GM21367 (cell line): ENCODE results near the gene RPA1.
A peak's percentile ranks its signal among the peaks of the same experiment; 100 is the strongest.
"Not testable (repeated sequence)": the region's sequence is repeated elsewhere in the genome, so short reads cannot be mapped to it uniquely, and the experiment has no call there.

Experiments used
- ATAC-seq: cut with Tn5 transposase; IDR thresholded peaks from one replicate; pipeline ENCODE4 v1.9.1; 2021; ENCODE audit not compliant: unreplicated experiment

The RPA1 gene

GRCh38 chr17:1810450-1811103 lies 19.2 kb upstream of the RPA1 start:
- ATAC-seq, result no peak

DNA sequence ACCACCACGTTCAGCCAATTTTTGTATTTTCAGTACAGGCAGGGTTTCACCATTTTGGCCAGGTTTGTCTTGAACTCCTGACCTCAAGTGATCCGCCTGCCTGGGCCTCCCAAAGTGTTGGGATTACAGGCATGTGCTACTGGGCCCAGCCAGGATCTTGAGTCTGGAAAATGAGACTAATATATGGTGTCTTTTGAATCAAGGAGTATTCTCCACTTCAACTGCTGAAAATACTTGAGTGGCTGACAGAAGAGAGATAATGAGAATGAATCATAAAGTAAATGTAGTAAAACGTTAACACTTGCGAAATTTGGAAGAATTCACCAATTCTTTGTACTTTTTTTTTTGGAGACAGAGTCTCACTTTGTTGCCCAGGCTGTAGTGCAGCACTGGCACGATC lies 16.7 kb upstream of the RPA1 start:
- no peak for ATAC-seq

- no peak for ATAC-seq
Measured at GRCh38 chr17:1820528-1821252, 9.1 kb upstream of the RPA1 start.

DNA sequence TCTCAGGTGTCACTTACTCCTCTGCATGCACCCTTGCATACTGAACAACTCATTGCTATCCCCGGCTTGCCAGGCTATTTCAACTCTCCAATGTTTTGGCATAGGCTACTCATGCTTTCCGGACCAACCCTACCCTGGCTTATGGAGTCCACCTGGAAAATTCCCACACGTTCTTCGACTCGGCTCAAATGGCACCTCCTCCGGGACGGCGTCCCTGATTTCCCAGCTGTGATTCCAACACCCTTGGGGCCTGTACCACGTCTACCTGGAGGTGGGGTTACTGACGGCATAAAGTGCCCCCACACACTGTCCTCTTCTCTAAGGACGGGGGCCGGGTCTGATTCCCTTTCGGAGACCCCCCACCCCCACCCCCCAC lies 601 bp upstream of the RPA1 start:
- ATAC-seq, result no peak

GRCh38 chr17:1830288-1830687 lies 483 bp downstream of the RPA1 start:
- no peak for ATAC-seq

DNA sequence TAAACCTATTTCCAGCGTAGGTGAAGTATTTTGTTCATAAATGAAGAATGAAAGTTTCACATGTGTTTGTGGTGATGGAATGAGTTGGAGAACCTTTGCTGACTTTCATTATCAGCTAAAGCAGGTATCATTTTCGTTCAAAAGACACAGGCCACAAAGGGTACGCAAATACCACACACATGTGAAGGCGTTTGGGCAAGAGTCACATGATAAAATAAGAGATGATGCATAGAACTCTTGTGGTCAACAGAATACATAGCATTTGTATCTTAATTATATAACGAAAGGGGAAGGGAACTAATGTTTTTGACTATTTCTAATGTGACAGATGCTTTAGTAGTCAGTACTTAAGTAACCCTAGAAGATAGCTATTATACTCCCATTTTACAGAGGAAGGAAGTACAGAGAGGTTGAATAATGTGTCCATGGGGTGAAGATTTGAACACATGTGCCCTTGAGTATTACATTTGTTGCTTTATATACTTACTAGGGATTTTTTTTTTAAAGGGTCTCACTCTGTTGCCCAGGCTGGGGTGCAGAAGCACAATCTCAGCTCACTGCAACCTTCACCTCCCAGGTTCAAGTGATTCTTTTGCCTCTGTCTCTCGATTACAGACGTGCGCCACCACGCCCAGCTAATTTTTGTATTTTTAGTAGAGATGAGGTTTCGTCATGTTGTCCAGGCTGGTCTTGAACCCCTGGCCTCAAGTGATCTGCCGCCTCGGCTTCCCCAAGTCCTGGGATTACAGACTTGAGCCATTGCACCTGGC lies 4.8 kb downstream of the RPA1 start:
- ATAC-seq, result peak; percentile 37

DNA sequence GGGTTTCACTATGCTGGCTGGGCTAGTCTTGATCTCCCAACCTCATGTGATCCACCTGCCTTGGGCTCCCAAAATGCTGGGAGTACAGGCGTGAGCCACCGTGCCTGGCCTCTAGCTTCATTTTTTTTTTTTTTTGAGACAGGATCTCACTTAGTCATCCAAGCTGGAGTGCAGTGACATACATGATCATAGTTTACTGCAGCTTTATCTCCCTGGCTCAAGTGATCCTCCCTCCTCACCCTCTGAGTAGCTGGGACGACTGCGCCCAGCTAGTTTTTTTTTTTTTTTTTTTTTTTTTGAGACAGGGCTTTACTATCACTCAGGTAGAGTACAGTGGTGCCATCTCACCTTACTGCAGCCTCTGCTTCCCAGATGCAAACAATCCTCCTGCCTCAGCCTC lies 9.7 kb downstream of the RPA1 start:
- ATAC-seq, result no peak

DNA sequence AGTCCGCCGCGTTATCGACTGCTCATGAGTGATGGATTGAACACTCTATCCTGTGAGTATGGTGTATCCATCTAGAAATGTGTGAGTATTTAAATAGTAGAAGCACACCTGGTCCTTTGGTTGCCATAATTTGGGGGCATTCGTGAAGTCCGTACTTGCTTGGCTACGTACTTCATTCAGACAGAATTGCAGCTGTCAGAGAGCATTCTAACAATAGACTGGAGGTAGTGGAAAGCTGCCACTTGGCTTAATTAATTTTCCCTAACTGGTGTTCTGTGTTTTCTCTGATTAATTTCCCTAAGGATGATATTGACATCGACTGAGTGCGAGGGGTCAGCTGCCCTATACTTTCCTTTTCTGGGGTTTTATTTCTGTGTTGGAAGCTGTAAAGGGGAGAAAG lies 14.1 kb downstream of the RPA1 start:
- no peak for ATAC-seq

DNA sequence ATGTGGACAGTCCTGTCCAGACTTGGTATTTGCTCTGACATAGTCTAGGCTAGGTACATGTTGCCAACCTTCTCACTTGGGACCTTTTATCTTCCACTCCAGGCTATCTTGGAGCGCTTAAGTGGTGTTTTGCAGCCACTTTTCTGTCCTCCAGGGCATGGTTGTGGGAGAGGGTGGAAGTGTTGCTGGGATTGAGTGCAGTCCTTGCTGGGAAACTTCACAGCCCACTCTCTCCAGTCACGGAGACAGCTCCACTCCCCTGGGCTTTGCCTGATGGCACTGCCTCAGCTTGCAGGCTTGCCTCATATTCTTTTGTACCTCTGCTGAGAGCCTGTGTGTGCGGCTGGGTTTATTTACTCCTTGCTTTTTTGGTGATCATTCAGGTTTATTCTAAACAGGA lies 17.4 kb downstream of the RPA1 start:
- ATAC-seq, result no peak

DNA sequence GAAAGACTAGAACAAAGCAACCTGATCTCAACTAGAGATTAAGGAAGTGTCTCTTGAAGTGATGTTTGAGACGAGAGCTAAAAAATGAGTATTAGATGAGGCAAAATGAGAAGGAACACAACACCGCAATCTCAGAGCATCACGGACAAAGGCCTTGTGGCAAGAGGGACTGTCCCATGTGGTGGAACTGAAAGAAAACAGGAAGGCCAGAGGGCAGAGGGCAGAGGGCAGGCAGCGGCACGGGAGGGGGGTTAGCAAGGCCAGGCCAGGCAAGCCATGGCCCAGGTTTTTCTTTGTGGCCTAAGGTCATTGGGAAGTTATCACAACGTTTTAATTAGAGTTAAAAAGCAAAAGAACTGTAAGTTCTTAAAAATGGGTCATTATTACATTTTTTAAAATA lies 22.5 kb downstream of the RPA1 start:
- ATAC-seq, result no peak

DNA sequence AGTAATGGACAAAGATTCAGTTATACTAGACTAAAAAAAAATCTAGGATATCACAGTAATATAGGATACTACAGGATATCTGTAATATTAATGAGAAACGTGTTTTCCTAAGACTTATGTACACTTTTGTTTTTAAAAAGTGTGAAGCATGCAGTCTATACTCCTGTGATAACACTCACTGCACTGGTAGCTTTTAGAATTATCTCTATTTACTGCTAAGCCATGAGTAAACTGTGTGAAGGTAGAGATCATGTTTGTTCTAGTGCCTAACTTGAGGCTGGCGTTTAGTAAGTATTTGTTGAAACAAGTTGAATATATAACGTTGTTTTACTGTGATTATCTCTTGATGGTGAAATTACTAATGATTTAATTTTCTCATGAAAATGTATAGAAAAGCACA lies 23.9 kb downstream of the RPA1 start:
- ATAC-seq, result no peak

DNA sequence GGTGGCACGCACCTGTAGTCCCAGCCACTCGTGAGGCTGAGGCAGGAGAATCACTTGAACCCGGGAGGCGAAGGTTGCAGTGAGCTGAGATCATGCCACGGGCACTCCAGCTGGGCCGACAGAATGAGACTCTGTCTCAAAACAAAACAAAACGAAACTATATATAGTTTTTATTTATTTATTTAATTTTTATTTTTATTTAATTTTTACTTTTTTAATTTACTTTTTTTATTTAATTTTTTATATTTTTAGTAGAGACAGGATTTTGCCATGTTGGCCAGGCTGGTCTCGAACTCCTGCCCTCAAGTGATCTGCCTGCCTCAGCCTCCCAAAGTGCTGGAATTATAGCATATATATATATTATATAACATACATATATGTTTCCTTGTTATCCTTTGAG lies 26.7 kb downstream of the RPA1 start:
- not testable (repeated sequence) for ATAC-seq

GRCh38 chr17:1860978-1861377 lies 31.2 kb downstream of the RPA1 start:
- ATAC-seq, result no peak

DNA sequence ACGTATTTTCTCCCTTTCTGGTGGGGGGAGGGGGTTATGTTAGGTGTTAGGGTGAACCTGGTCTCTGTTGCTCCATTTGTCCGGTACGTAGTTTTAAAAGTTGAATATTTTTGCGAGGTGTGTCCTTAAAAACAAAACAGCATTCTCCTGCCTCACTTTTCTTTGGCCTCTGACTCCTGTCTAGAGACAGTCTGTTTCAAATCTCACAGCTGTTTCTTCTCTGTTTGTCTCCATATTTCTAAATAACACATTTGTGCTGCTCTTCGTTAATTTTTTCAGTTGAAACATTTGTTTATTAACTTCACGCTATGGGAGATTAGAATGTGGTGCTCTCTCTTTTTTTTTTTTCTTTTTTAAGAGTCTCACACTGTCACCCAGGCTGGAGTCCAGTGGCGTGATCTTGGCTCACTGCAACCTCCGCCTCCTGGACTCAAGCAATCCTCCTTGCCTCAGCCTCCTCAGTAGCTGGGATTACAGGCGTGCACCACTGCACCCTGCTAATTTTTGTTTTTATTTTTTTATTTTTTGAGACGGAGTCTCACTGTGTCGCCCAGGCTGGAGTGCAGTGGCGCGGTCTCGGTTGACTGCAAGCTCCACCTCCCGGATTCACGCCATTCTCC lies 31.7 kb downstream of the RPA1 start:
- ATAC-seq, result no peak

GRCh38 chr17:1865252-1866037 lies 35.6 kb downstream of the RPA1 start:
- no peak for ATAC-seq

- no peak for ATAC-seq
Measured at GRCh38 chr17:1867307-1867706, 37.5 kb downstream of the RPA1 start.

DNA sequence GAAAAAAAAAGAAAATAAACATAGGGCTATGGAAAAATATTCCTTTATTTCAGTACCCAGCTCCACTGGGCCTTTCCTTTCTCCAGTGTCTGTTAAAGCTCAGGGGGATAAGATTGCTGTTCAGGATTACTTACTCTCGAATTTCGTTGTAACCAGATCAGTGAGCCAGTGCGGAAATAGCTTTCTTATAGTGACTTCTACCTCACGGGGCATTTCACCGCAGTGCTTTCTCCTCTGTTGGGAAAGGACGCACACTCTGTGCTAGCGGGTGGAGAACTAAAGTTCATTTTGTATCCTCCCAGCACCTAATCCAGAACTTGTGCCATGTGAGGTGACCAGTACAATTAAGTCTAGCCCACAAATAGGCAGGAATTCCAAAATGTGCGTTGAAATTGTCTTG lies 38.3 kb downstream of the RPA1 start:
- no peak for ATAC-seq

GRCh38 chr17:1870592-1870991 lies 40.8 kb downstream of the RPA1 start:
- ATAC-seq, result no peak

- ATAC-seq, result no peak
Measured at GRCh38 chr17:1871756-1872155, 42.0 kb downstream of the RPA1 start.

- no peak for ATAC-seq
Measured at GRCh38 chr17:1872254-1872653, 42.4 kb downstream of the RPA1 start.

GRCh38 chr17:1872976-1873375 lies 43.2 kb downstream of the RPA1 start:
- no peak for ATAC-seq
